Chondrocyte (in vitro differentiated cells): ENCODE results near the gene CNDP2. TPM values are rescaled to one million over a fixed set of nuclear protein-coding genes. Genes with fewer than 3 reads are reported as not detected.

Source experiments
- DNase-seq: peaks from one replicate; pipeline ENCODE4 v3.0.0; 2021; ENCODE audit warnings: mixed read lengths, low spot score
- H3K27ac Mint-ChIP-seq: one replicate; pipeline ENCODE4 v1.8.0; 2021; ENCODE audit warnings: mild to moderate bottlenecking, moderate library complexity, mixed read lengths; ENCODE audit not compliant: unreplicated experiment
- H3K27me3 Mint-ChIP-seq: 2 replicates; pipeline ENCODE4 v1.8.0; 2021; ENCODE audit warnings: low read depth, mixed read lengths
- H3K36me3 Mint-ChIP-seq: 2 replicates; pipeline ENCODE4 v1.8.0; 2021; ENCODE audit warnings: low read depth, mixed read lengths
- H3K4me1 Mint-ChIP-seq: 2 replicates; pipeline ENCODE4 v1.8.0; 2021; ENCODE audit warnings: low read depth, mild to moderate bottlenecking, mixed read lengths
- H3K4me3 Mint-ChIP-seq: one replicate; pipeline ENCODE4 v1.8.0; 2021; ENCODE audit warnings: mild to moderate bottlenecking, moderate library complexity, mixed read lengths; ENCODE audit not compliant: unreplicated experiment
- H3K9me3 Mint-ChIP-seq: 2 replicates; pipeline ENCODE4 v1.8.0; 2021; ENCODE audit warnings: low read depth, mixed read lengths
- total RNA-seq: library from RNA; stranded (reverse); gene quantifications from 3 replicates; pipeline ENCODE4 v1.2.1, GENCODE V29; 2021
- TF ChIP-seq, protein P1 (sequence below): fragments of 200-600 bp; sonication (generic); IDR thresholded peaks from 2 replicates; pipeline ENCODE4 v1.5.0; 2021; ENCODE audit warnings: antibody characterized with exemption, mild to moderate bottlenecking, moderate library complexity

Gene CNDP2
- total RNA-seq, 1 donor from 2014 or later = 58.6 TPM

GRCh38 chr18:74494514-74494913 lies 1.6 kb upstream of the CNDP2 start:
- H3K9me3 Mint-ChIP-seq = no peaks in the 10 kb centered on the region
- H3K27ac Mint-ChIP-seq = no peak overlapping the region
- no peak for DNase-seq
- peaks cover 28% of the 10 kb centered on the region for H3K4me1 Mint-ChIP-seq
- peaks cover 1% of the 10 kb centered on the region for H3K36me3 Mint-ChIP-seq
- TF ChIP-seq, protein P1, sequence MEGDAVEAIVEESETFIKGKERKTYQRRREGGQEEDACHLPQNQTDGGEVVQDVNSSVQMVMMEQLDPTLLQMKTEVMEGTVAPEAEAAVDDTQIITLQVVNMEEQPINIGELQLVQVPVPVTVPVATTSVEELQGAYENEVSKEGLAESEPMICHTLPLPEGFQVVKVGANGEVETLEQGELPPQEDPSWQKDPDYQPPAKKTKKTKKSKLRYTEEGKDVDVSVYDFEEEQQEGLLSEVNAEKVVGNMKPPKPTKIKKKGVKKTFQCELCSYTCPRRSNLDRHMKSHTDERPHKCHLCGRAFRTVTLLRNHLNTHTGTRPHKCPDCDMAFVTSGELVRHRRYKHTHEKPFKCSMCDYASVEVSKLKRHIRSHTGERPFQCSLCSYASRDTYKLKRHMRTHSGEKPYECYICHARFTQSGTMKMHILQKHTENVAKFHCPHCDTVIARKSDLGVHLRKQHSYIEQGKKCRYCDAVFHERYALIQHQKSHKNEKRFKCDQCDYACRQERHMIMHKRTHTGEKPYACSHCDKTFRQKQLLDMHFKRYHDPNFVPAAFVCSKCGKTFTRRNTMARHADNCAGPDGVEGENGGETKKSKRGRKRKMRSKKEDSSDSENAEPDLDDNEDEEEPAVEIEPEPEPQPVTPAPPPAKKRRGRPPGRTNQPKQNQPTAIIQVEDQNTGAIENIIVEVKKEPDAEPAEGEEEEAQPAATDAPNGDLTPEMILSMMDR = no peak
- no peak overlapping the region for H3K4me3 Mint-ChIP-seq
- H3K27me3 Mint-ChIP-seq = peaks cover 2% of the 10 kb centered on the region

GRCh38 chr18:74496508-74497323 lies 553 bp downstream of the CNDP2 start:
- peaks cover 28% of the 10 kb centered on the region for H3K4me1 Mint-ChIP-seq
- H3K36me3 Mint-ChIP-seq = peaks cover 4% of the 10 kb centered on the region
- no peak for DNase-seq
- no peaks in the 10 kb centered on the region for H3K9me3 Mint-ChIP-seq
- peaks cover 2% of the 10 kb centered on the region for H3K27me3 Mint-ChIP-seq
- TF ChIP-seq, protein P1 = peak; percentile 46
- H3K4me3 Mint-ChIP-seq = peak overlapping the region; percentile 92
- peak overlapping the region; percentile 97 for H3K27ac Mint-ChIP-seq

GRCh38 chr18:74497324-74497676 lies 1.1 kb downstream of the CNDP2 start:
- Mint-ChIP-seq H3K27me3 (no peaks in the 10 kb centered on the region), H3K9me3 (no peaks in the 10 kb centered on the region), H3K4me3 (peak overlapping the region; percentile 92), H3K36me3 (peaks cover 3% of the 10 kb centered on the region), H3K27ac (peak overlapping the region; percentile 38), H3K4me1 (peaks cover 28% of the 10 kb centered on the region)
- TF ChIP-seq, protein P1 = no peak
- DNase-seq = no peak

GRCh38 chr18:74497778-74498177 lies 1.6 kb downstream of the CNDP2 start:
- TF ChIP-seq, protein P1 = no peak
- Mint-ChIP-seq H3K27ac (no peak overlapping the region), H3K27me3 (no peaks in the 10 kb centered on the region), H3K9me3 (no peaks in the 10 kb centered on the region), H3K4me1 (peaks cover 28% of the 10 kb centered on the region), H3K4me3 (no peak overlapping the region), H3K36me3 (peaks cover 3% of the 10 kb centered on the region)
- DNase-seq = no peak

GRCh38 chr18:74498712-74499627 lies 2.8 kb downstream of the CNDP2 start:
- Mint-ChIP-seq H3K36me3 (peaks cover 8% of the 10 kb centered on the region), H3K4me3 (no peak overlapping the region), H3K9me3 (no peaks in the 10 kb centered on the region), H3K27ac (peak overlapping the region; percentile 79), H3K27me3 (no peaks in the 10 kb centered on the region), H3K4me1 (peaks cover 28% of the 10 kb centered on the region)
- TF ChIP-seq, protein P1 = no peak
- DNase-seq = no peak
